Measurements from ENCODE around the gene NEK9.
"Not testable (repeated sequence)": the region's sequence is repeated elsewhere in the genome, so short reads cannot be mapped to it uniquely, and the experiment has no call there.

Gene NEK9

GRCh38 chr14:75126679-75127473, at the start of gene NEK9:
Gene NEK9, minus strand, starts transcription at chr14:75127048. Its CDS starts 127 bp downstream, at chr14:75126921.
- peak; percentile 70 to 90 (median 82) for DNase-seq

GRCh38 chr14:75176142-75176820, 49.4 kb upstream of the NEK9 start, which contains the start of gene TMED10:
Gene TMED10, minus strand, starts transcription at chr14:75176612. Its CDS starts 33 bp downstream, at chr14:75176579.
- DNase-seq, result peak; percentile 87 to 99 (median 95)

GRCh38 chr14:75175677-75176141, 48.9 kb upstream of the NEK9 start:
- no peak for DNase-seq

- DNase-seq, result no peak
Measured at GRCh38 chr14:75174066-75174465, 47.2 kb upstream of the NEK9 start.

- no peak for DNase-seq
Measured at GRCh38 chr14:75170772-75171171, 43.9 kb upstream of the NEK9 start.

GRCh38 chr14:75168586-75169335, 41.9 kb upstream of the NEK9 start:
- no peak for DNase-seq

- no peak for DNase-seq
Measured at GRCh38 chr14:75167325-75167724, 40.5 kb upstream of the NEK9 start.

- DNase-seq, result no peak
Measured at GRCh38 chr14:75165586-75166391, 38.9 kb upstream of the NEK9 start.

- DNase-seq, result no peak
Measured at GRCh38 chr14:75164809-75165208, 38.0 kb upstream of the NEK9 start.

- DNase-seq, result no peak
Measured at GRCh38 chr14:75163677-75164076, 36.8 kb upstream of the NEK9 start.

- no peak for DNase-seq
Measured at GRCh38 chr14:75162631-75163030, 35.8 kb upstream of the NEK9 start.

GRCh38 chr14:75158843-75159614, 32.2 kb upstream of the NEK9 start:
- DNase-seq, result no peak

- DNase-seq, result peak in 3 of 6 experiments; percentile 10 to 41 (median 14)
Measured at GRCh38 chr14:75156901-75157300, 30.1 kb upstream of the NEK9 start.

- DNase-seq, result no peak
Measured at GRCh38 chr14:75156111-75156510, 29.3 kb upstream of the NEK9 start.

- no peak for DNase-seq
Measured at GRCh38 chr14:75155169-75155568, 28.3 kb upstream of the NEK9 start.

- no peak for DNase-seq
Measured at GRCh38 chr14:75153295-75153694, 26.4 kb upstream of the NEK9 start.

- DNase-seq, result no peak
Measured at GRCh38 chr14:75151851-75152250, 25.0 kb upstream of the NEK9 start.

GRCh38 chr14:75150637-75151036, 23.8 kb upstream of the NEK9 start:
- not testable (repeated sequence) for DNase-seq

GRCh38 chr14:75150150-75150549, 23.3 kb upstream of the NEK9 start:
- no peak for DNase-seq

GRCh38 chr14:75147423-75148071, 20.7 kb upstream of the NEK9 start:
- DNase-seq, result no peak

- no peak for DNase-seq
Measured at GRCh38 chr14:75144944-75145343, 18.1 kb upstream of the NEK9 start.
